Vagina (tissue), 2 donors: ENCODE measurements around the gene MAN1A1. TPM values are rescaled to one million over a fixed set of nuclear protein-coding genes. Genes with fewer than 3 reads are reported as not detected.

Experiments
- DNase-seq, 2 donors: peaks; one replicate each; pipeline ENCODE4 v3.0.0-alpha.2; 2017; ENCODE audit errors: extremely low spot score in 2 of 2
- H3K27ac ChIP-seq: fragments of 200-600 bp; sonication (generic); one replicate; pipeline ENCODE4 v1.5.1; 2019
- H3K27me3 ChIP-seq: fragments of 200-600 bp; sonication (generic); one replicate; pipeline ENCODE4 v1.5.1; 2019
- H3K36me3 ChIP-seq, 2 donors: fragments of 200-600 bp; sonication (generic); one replicate each; pipeline ENCODE4 v1.5.1; 2017 to 2019
- H3K4me1 ChIP-seq: fragments of 200-600 bp; sonication (generic); one replicate; pipeline ENCODE4 v1.5.1; 2019
- H3K4me3 ChIP-seq, 2 donors: fragments of 200-600 bp; sonication (generic); 1 replicate in 1 of 2; 2 replicates in 1 of 2; pipeline ENCODE4 v1.5.1; 2016 to 2019
- H3K9me3 ChIP-seq: fragments of 200-600 bp; sonication (generic); one replicate; pipeline ENCODE4 v1.5.1; 2019
- POLR2A ChIP-seq, 2 donors: fragments of 450-650 bp; IDR thresholded peaks; one replicate each; pipeline ENCODE4 v1.6.1; 2017; ENCODE audit warnings: antibody characterized with exemption in 2 of 2, mild to moderate bottlenecking in 2 of 2, moderate library complexity in 2 of 2
- POLR2AphosphoS5 ChIP-seq, 2 donors: sonication (generic); formaldehyde crosslinking; IDR thresholded peaks; one replicate each; pipeline ENCODE4 v1.9.0; 2017; ENCODE audit warnings: antibody characterized with exemption in 2 of 2, mild to moderate bottlenecking in 2 of 2, low read depth in 1 of 2; ENCODE audit not compliant: insufficient read depth in 1 of 2
- intact Hi-C: fragments of 100-400 bp; cut with DNase I; formaldehyde crosslinking; loops from one replicate; pipeline ENCODE4 v1.15.1; 2023
- total RNA-seq: library from RNA; depleted of rRNA; stranded (reverse); fragments of >200 nt; gene quantifications from one replicate; pipeline ENCODE4 v1.2.3, GENCODE V29; 2016
- TF ChIP-seq, protein P1 (sequence below), 3 experiments: fragments of 450-650 bp in 2 of 3; fragments of 200-600 bp in 1 of 3; sonication (generic) in 1 of 3; IDR thresholded peaks; one replicate each; pipeline ENCODE4 v1.5.1; 2017 to 2019; ENCODE audit warnings: antibody characterized with exemption in 3 of 3, mild to moderate bottlenecking in 2 of 3, moderate library complexity in 2 of 3

Gene MAN1A1
- total RNA-seq, 1 donor from 2014 or later: 71.2 TPM

GRCh38 chr6:119360262-119360915, 10.8 kb upstream of the MAN1A1 start:
- Histone ChIP-seq H3K27me3 (no peaks in the 10 kb centered on the region), H3K4me3 (no peak overlapping the region), H3K36me3 (no peaks in the 10 kb centered on the region), H3K4me1 (no peaks in the 10 kb centered on the region), H3K27ac (no peak overlapping the region), H3K9me3 (no peaks in the 10 kb centered on the region)
- TF ChIP-seq POLR2AphosphoS5 (IDR thresholded peaks at IDR 0.05; ENCODE audit: insufficient read depth in 1 of 2, low read depth in 1 of 2): no peak
- TF ChIP-seq POLR2A (IDR thresholded peaks at IDR 0.05): no peak
- TF ChIP-seq, protein P1, sequence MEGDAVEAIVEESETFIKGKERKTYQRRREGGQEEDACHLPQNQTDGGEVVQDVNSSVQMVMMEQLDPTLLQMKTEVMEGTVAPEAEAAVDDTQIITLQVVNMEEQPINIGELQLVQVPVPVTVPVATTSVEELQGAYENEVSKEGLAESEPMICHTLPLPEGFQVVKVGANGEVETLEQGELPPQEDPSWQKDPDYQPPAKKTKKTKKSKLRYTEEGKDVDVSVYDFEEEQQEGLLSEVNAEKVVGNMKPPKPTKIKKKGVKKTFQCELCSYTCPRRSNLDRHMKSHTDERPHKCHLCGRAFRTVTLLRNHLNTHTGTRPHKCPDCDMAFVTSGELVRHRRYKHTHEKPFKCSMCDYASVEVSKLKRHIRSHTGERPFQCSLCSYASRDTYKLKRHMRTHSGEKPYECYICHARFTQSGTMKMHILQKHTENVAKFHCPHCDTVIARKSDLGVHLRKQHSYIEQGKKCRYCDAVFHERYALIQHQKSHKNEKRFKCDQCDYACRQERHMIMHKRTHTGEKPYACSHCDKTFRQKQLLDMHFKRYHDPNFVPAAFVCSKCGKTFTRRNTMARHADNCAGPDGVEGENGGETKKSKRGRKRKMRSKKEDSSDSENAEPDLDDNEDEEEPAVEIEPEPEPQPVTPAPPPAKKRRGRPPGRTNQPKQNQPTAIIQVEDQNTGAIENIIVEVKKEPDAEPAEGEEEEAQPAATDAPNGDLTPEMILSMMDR (IDR thresholded peaks at IDR 0.05): no peak
- no peak for DNase-seq
- intact Hi-C loops: no loop called here

- H3K27me3 ChIP-seq: no peaks in the 10 kb centered on the region
- intact Hi-C loops: no loop called here
- H3K27ac ChIP-seq: no peak overlapping the region
- H3K9me3 ChIP-seq: no peaks in the 10 kb centered on the region
- no peak for TF ChIP-seq POLR2AphosphoS5 (IDR thresholded peaks at IDR 0.05; ENCODE audit: insufficient read depth in 1 of 2, low read depth in 1 of 2)
- no peak for TF ChIP-seq POLR2A (IDR thresholded peaks at IDR 0.05)
- DNase-seq: no peak
- H3K4me1 ChIP-seq: no peaks in the 10 kb centered on the region
- no peak overlapping the region for H3K4me3 ChIP-seq
- no peaks in the 10 kb centered on the region for H3K36me3 ChIP-seq
Observed at GRCh38 chr6:119355890-119356289, 6.3 kb upstream of the MAN1A1 start.

GRCh38 chr6:119355157-119355556, 5.6 kb upstream of the MAN1A1 start:
- no peaks in the 10 kb centered on the region for H3K9me3 ChIP-seq
- no peaks in the 10 kb centered on the region for H3K36me3 ChIP-seq
- intact Hi-C loops: no loop called here
- no peak overlapping the region for H3K4me3 ChIP-seq
- no peaks in the 10 kb centered on the region for H3K4me1 ChIP-seq
- no peak for DNase-seq
- H3K27ac ChIP-seq: peak overlapping the region; percentile 19
- TF ChIP-seq, protein P1 (IDR thresholded peaks at IDR 0.05): no peak
- TF ChIP-seq POLR2A (IDR thresholded peaks at IDR 0.05) (no peak), POLR2AphosphoS5 (IDR thresholded peaks at IDR 0.05; ENCODE audit: insufficient read depth in 1 of 2, low read depth in 1 of 2) (no peak)
- no peaks in the 10 kb centered on the region for H3K27me3 ChIP-seq

DNA sequence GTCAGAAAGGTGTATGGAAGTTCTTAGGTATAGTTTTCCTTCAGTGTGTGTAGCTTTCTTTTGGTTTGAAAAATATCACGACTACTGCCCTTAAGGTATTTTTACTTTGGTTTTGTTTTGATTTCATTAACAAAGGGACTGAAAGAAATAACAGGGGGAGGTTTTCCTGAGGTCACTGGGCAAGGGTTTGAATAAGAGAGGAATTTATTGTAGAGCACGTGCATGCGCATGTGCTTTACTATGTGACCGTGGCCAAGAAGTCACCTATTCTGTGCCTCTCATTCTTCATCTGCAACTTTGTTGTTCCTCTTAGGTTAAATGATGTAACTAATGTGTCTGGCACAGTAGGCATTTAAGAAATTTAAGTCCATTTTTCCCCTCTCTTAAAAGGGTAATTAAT, 4.1 kb upstream of the MAN1A1 start:
- intact Hi-C loops: no loop called here
- Histone ChIP-seq H3K27me3 (no peaks in the 10 kb centered on the region), H3K4me1 (no peaks in the 10 kb centered on the region), H3K9me3 (no peaks in the 10 kb centered on the region), H3K36me3 (no peaks in the 10 kb centered on the region), H3K27ac (no peak overlapping the region), H3K4me3 (no peak overlapping the region)
- TF ChIP-seq POLR2AphosphoS5 (IDR thresholded peaks at IDR 0.05; ENCODE audit: insufficient read depth in 1 of 2, low read depth in 1 of 2) (no peak), POLR2A (IDR thresholded peaks at IDR 0.05) (no peak)
- TF ChIP-seq, protein P1 (IDR thresholded peaks at IDR 0.05): no peak
- DNase-seq: no peak

- intact Hi-C loops: no loop called here
Observed at GRCh38 chr6:119352001-119352400, 2.4 kb upstream of the MAN1A1 start.

More at GRCh38 chr6:119352001-119352400, 2.4 kb upstream of the MAN1A1 start:
- no peaks in the 10 kb centered on the region for H3K36me3 ChIP-seq
- no peaks in the 10 kb centered on the region for H3K27me3 ChIP-seq
- TF ChIP-seq POLR2AphosphoS5 (IDR thresholded peaks at IDR 0.05; ENCODE audit: insufficient read depth in 1 of 2, low read depth in 1 of 2) (no peak), POLR2A (IDR thresholded peaks at IDR 0.05) (no peak)
- TF ChIP-seq, protein P1 (IDR thresholded peaks at IDR 0.05): no peak
- no peaks in the 10 kb centered on the region for H3K4me1 ChIP-seq
- no peak for DNase-seq
- H3K9me3 ChIP-seq: no peaks in the 10 kb centered on the region
- H3K27ac ChIP-seq: no peak overlapping the region
- H3K4me3 ChIP-seq: no peak overlapping the region
